OCI-LY3 (cell line): Measurements from ENCODE around the gene NYNRIN.

ENCODE experiments used
- H2AFZ ChIP-seq: fragments of 200-600, 300-600 bp; shearing (Covaris generic); 2 replicates; pipeline ENCODE4 v1.6.0; 2014; ENCODE audit warnings: antibody characterized with exemption, low read depth, low read length
- H3K27ac ChIP-seq: fragments of 200-600, 300-600 bp; sonication (generic); 2 replicates; pipeline ENCODE4 v1.5.1; 2014; ENCODE audit warnings: mild to moderate bottlenecking, low read length, moderate library complexity, mixed read lengths
- H3K27me3 ChIP-seq: fragments of 200-600, 300-600 bp; sonication (generic); 2 replicates; pipeline ENCODE4 v1.6.1; 2014; ENCODE audit warnings: low read depth, low read length, mixed read lengths
- H3K36me3 ChIP-seq: fragments of 200-600, 300-600 bp; sonication (generic); replicated peaks from 2 replicates; pipeline ENCODE3; 2014; ENCODE audit warnings: low read depth, low read length, mixed read lengths
- H3K4me1 ChIP-seq: fragments of 300-600, 200-600 bp; sonication (generic); 2 replicates; pipeline ENCODE4 v1.6.1; 2014; ENCODE audit warnings: low read length, mixed read lengths
- H3K4me2 ChIP-seq: fragments of 200-600, 300-600 bp; sonication (generic); 2 replicates; pipeline ENCODE4 v1.6.1; 2014; ENCODE audit warnings: low read length, mixed read lengths
- H3K4me3 ChIP-seq: fragments of 300-600, 200-600 bp; sonication (generic); 2 replicates; pipeline ENCODE4 v1.5.1; 2014; ENCODE audit warnings: antibody characterized with exemption, mild to moderate bottlenecking, low read length, moderate library complexity
- H3K79me2 ChIP-seq: fragments of 300-600, 200-600 bp; shearing (Covaris generic); 2 replicates; pipeline ENCODE4 v1.6.1; 2014; ENCODE audit warnings: mild to moderate bottlenecking, low read length, mixed read lengths
- H3K9ac ChIP-seq: fragments of 300-600, 200-600 bp; shearing (Covaris generic); 2 replicates; pipeline ENCODE4 v1.6.0; 2014; ENCODE audit warnings: mild to moderate bottlenecking, low read length, moderate library complexity
- H3K9me3 ChIP-seq: fragments of 200-600, 300-600 bp; shearing (Covaris generic); 2 replicates; pipeline ENCODE4 v1.6.1; 2014; ENCODE audit warnings: low read length, mixed read lengths; ENCODE audit not compliant: insufficient read depth
- H4K20me1 ChIP-seq: fragments of 200-600, 300-600 bp; sonication (generic); 2 replicates; pipeline ENCODE4 v1.6.1; 2016; ENCODE audit warnings: low read length, mixed read lengths; ENCODE audit not compliant: insufficient read depth
- EZH2phosphoT487 ChIP-seq: fragments of 200-600 bp; shearing (Covaris generic); IDR thresholded peaks from 2 replicates; pipeline ENCODE4 v1.6.1; 2018; ENCODE audit warnings: antibody characterized with exemption, mixed run types, low read depth
- TF ChIP-seq, protein P1 (sequence below): fragments of 200-600, 300-600 bp; sonication (generic); IDR thresholded peaks from 2 replicates; pipeline ENCODE4 v1.5.1; 2014; ENCODE audit warnings: antibody characterized with exemption, low read length, low read depth

NYNRIN gene

DNA sequence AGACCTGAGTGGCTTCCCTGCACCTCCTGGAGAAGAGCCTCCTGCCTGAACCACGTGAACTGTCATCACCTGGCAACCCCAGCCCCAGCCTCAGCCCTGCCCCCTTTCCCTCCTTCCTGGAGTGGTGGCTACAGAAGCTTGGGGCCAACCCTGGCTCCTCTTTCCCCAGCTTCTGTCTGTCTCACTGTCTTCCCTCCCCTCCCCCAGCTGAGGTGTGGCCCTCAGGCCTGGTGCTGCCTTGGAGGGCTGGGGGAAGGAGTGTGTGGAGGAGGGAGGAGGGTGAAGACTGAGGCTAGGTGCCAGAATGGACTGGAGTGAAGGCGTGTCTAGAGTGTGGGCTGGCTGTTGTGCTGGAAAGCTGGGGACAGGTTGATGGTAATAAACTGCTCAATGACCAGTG is 21.1 kb upstream of the NYNRIN start:
- Histone ChIP-seq H3K36me3 (peaks cover 12% of the 10 kb centered on the region), H3K27me3 (no peaks in the 10 kb centered on the region), H3K27ac (no peak overlapping the region), H3K9ac (no peak overlapping the region), H3K79me2 (no peaks in the 10 kb centered on the region), H3K4me2 (no peak overlapping the region), H2AFZ (no peak overlapping the region), H3K4me3 (no peak overlapping the region), H4K20me1 (no peaks in the 10 kb centered on the region), H3K4me1 (peaks cover 10% of the 10 kb centered on the region), H3K9me3 (no peaks in the 10 kb centered on the region)
- TF ChIP-seq EZH2phosphoT487 = no peak
- TF ChIP-seq, protein P1, sequence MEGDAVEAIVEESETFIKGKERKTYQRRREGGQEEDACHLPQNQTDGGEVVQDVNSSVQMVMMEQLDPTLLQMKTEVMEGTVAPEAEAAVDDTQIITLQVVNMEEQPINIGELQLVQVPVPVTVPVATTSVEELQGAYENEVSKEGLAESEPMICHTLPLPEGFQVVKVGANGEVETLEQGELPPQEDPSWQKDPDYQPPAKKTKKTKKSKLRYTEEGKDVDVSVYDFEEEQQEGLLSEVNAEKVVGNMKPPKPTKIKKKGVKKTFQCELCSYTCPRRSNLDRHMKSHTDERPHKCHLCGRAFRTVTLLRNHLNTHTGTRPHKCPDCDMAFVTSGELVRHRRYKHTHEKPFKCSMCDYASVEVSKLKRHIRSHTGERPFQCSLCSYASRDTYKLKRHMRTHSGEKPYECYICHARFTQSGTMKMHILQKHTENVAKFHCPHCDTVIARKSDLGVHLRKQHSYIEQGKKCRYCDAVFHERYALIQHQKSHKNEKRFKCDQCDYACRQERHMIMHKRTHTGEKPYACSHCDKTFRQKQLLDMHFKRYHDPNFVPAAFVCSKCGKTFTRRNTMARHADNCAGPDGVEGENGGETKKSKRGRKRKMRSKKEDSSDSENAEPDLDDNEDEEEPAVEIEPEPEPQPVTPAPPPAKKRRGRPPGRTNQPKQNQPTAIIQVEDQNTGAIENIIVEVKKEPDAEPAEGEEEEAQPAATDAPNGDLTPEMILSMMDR = no peak

DNA sequence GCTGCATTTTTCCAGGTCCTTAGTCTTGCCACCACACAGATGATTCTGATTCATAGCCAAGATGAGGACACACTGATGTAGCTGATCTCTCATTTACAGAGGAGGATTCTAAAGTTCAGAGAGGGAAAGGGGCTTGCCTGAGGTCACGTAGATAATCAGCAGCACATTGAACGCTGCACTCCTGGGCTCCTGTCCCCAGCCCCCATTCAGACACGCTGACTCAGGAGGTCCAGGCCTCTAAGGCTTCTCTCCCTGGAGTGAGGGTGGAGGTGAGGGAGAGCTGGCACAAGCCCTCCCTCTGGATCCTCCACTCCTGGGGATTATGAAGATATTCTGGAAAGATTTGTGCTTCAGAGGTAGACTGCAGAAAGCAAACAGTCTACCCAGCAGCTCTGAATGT is 20.5 kb upstream of the NYNRIN start:
- Histone ChIP-seq H3K9ac (no peak overlapping the region), H3K9me3 (no peaks in the 10 kb centered on the region), H3K27ac (no peak overlapping the region), H3K36me3 (peaks cover 6% of the 10 kb centered on the region), H3K79me2 (no peaks in the 10 kb centered on the region), H3K4me2 (no peak overlapping the region), H4K20me1 (no peaks in the 10 kb centered on the region), H2AFZ (no peak overlapping the region), H3K4me1 (peaks cover 10% of the 10 kb centered on the region), H3K27me3 (no peaks in the 10 kb centered on the region), H3K4me3 (no peak overlapping the region)
- TF ChIP-seq, protein P1 = no peak
- TF ChIP-seq EZH2phosphoT487 = no peak

- no peaks in the 10 kb centered on the region for H3K79me2 ChIP-seq
- TF ChIP-seq EZH2phosphoT487 = no peak
- TF ChIP-seq, protein P1 = no peak
- no peak overlapping the region for H3K4me2 ChIP-seq
- no peaks in the 10 kb centered on the region for H3K27me3 ChIP-seq
- H4K20me1 ChIP-seq = no peaks in the 10 kb centered on the region
- H3K9ac ChIP-seq = no peak overlapping the region
- no peak overlapping the region for H3K4me3 ChIP-seq
- H3K4me1 ChIP-seq = peaks cover 10% of the 10 kb centered on the region
- no peak overlapping the region for H3K27ac ChIP-seq
- H2AFZ ChIP-seq = no peak overlapping the region
- no peaks in the 10 kb centered on the region for H3K9me3 ChIP-seq
- peaks cover 4% of the 10 kb centered on the region for H3K36me3 ChIP-seq
These were observed 19.6 kb upstream of the NYNRIN start for GRCh38 chr14:24378981-24379906.

DNA sequence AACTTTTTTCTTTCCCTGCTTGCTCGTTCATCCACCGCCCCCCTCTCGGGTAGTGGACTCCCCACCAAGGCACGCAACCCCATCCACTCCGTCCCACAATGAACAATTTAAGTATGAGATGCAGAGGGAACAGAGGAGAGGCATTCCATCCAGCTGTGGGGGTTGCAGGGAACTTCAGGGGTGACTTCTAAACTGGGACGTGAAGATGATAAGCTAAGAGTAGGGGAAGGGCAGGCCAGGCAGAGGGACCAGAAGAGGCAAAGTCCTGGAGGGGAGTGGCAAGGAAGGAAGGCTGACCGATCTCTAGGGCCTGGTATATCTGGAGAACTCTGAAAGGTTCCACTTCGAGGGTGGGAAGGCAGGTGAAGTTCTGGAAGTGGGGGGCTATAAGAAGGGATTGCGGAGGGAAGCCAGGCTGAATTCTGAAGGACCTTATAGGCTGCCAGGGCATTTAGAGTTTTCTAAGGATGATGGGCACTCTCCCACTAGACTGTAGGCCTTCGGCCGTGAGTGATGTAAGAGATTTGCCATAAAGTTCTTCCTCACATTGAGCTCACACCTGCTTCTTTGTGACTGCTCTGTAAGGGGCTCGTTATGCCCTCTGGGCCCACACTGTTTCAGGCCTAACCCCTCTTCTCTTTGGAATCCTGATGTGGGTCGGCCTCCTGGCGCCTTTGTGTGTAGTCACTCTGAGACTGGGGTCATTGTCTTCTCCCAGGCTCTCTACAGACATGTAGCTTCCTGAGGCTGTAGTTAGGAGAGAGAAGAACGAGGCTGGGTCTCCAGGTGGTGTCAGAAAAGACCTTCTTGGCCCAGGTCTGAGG is 18.7 kb upstream of the NYNRIN start:
- no peak overlapping the region for H3K27ac ChIP-seq
- no peaks in the 10 kb centered on the region for H3K9me3 ChIP-seq
- peaks cover 4% of the 10 kb centered on the region for H3K36me3 ChIP-seq
- H3K9ac ChIP-seq = no peak overlapping the region
- H3K27me3 ChIP-seq = no peaks in the 10 kb centered on the region
- no peak for TF ChIP-seq EZH2phosphoT487
- no peaks in the 10 kb centered on the region for H4K20me1 ChIP-seq
- H3K79me2 ChIP-seq = no peaks in the 10 kb centered on the region
- no peak overlapping the region for H3K4me3 ChIP-seq
- no peak overlapping the region for H3K4me2 ChIP-seq
- peaks cover 10% of the 10 kb centered on the region for H3K4me1 ChIP-seq
- H2AFZ ChIP-seq = no peak overlapping the region
